K562 (cell line): ENCODE results near the gene SOS2. TPM values are rescaled to one million over a fixed set of nuclear protein-coding genes. Genes with fewer than 3 reads are reported as not detected.

Experiments used
- ATAC-seq: fragments of 200-7000 bp; cut with Tn5 transposase; 3 replicates; pipeline ENCODE4 v1.9.1; 2020; ENCODE audit warnings: moderate library complexity
- BruUV-seq: library from RNA; stranded (reverse); fragments of 400-500 nt; replicated peaks from 2 replicates; lab custom pipeline; 2021; lab: Mats Ljungman, UMichigan
- CTCF ChIA-PET: fragments of 300-600 bp; formaldehyde crosslinking; extraction: SDS; loops from one replicate; lab custom pipeline; 2021; ENCODE audit warnings: low intra/inter-chr PET ratio; lab: Yijun Ruan, JAX
- POLR2A ChIA-PET: fragments of 300-600, 350-650 bp; sonication (Branson Sonifier 250); formaldehyde crosslinking; extraction: SDS; loops from one replicate; lab custom pipeline; 2021; ENCODE audit warnings: antibody characterized with exemption, inconsistent platforms; lab: Yijun Ruan, JAX
- DNase-seq, 4 experiments: peaks; one replicate each; pipeline versions ENCODE4 v3.0.0 to v3.0.0-alpha.2; 2011 to 2018; ENCODE audit warnings: low spot score in 3 of 4, mixed read lengths in 3 of 4; ENCODE audit errors: extremely low read depth in 1 of 4
- FAIRE-seq: peaks from 2 replicates; lab custom pipeline; 2011; peaks lifted over from hg19 to GRCh38; lab: Jason Lieb, UNC
- H2AFZ ChIP-seq: 2 replicates; pipeline ENCODE4 v1.6.0; 2011; ENCODE audit warnings: low read depth, low read length, control low read depth, inconsistent platforms
- H3K27ac ChIP-seq: fragments of 200-600 bp; 3 replicates; pipeline ENCODE4 v1.8.0; 2011; ENCODE audit warnings: low read depth, mild to moderate bottlenecking, control low read depth, inconsistent platforms, low read length, moderate library complexity, mixed read lengths; ENCODE audit errors: extremely low read depth
- H3K27me3 ChIP-seq, 2 experiments: fragments of 300-600 bp in 1 of 2; 2 replicates in 1 of 2; 3 replicates in 1 of 2; pipeline versions ENCODE4 v1.6.0 to v1.8.0; 2011; ENCODE audit warnings: inconsistent platforms in 2 of 2, low read length in 2 of 2, mild to moderate bottlenecking in 1 of 2, mixed read lengths in 1 of 2, moderate library complexity in 1 of 2; ENCODE audit not compliant: control insufficient read depth in 2 of 2, insufficient read depth in 2 of 2
- H3K36me3 ChIP-seq: fragments of 300-600 bp; 3 replicates; pipeline ENCODE4 v1.8.0; 2011; ENCODE audit warnings: mild to moderate bottlenecking, low read length, inconsistent platforms; ENCODE audit not compliant: control insufficient read depth, insufficient read depth
- H3K4me1 ChIP-seq, 2 experiments: fragments of 200-600 bp in 1 of 2; replicated peaks in 1 of 2; 2 replicates in 1 of 2; 3 replicates in 1 of 2; pipeline versions ENCODE4 v1.5.1 to v1.8.0; 2011; ENCODE audit warnings: inconsistent platforms in 2 of 2, low read length in 2 of 2, mild to moderate bottlenecking in 1 of 2, mixed read lengths in 1 of 2, moderate library complexity in 1 of 2; ENCODE audit not compliant: control insufficient read depth in 2 of 2, insufficient read depth in 2 of 2
- H3K4me2 ChIP-seq: 2 replicates; pipeline ENCODE4 v1.6.1; 2011; ENCODE audit warnings: low read length, control low read depth, inconsistent platforms, mixed read lengths; ENCODE audit not compliant: insufficient read depth
- H3K4me3 ChIP-seq: fragments of 200-600 bp; sonication (generic), shearing (Covaris generic); 2 replicates; pipeline ENCODE4 v1.5.1; 2016; ENCODE audit warnings: control low read depth, inconsistent platforms
- H3K79me2 ChIP-seq: fragments of 200-600 bp; 3 replicates; pipeline ENCODE4 v1.8.0; 2011; ENCODE audit warnings: low read length, inconsistent platforms; ENCODE audit not compliant: control insufficient read depth, insufficient read depth
- H3K9ac ChIP-seq, 2 experiments: 2 replicates each; pipeline versions ENCODE4 v1.6.0 to v1.6.1; 2011; ENCODE audit warnings: low read depth in 2 of 2, low read length in 2 of 2, control low read depth in 1 of 2, inconsistent platforms in 1 of 2, mild to moderate bottlenecking in 1 of 2, mixed read lengths in 1 of 2; ENCODE audit not compliant: insufficient read depth in 1 of 2
- H3K9me1 ChIP-seq: one replicate; pipeline ENCODE4 v1.6.0; 2011; ENCODE audit warnings: inconsistent platforms, mild to moderate bottlenecking, low read length, moderate library complexity; ENCODE audit not compliant: control insufficient read depth, insufficient read depth
- H3K9me3 ChIP-seq: replicated peaks from 2 replicates; pipeline ENCODE4 v1.5.1; 2011; ENCODE audit warnings: low read depth, low read length, inconsistent platforms; ENCODE audit not compliant: control insufficient read depth, insufficient read depth
- H4K20me1 ChIP-seq: replicated peaks from 2 replicates; pipeline ENCODE4 v1.6.1; 2011; ENCODE audit warnings: low read length, inconsistent platforms, mixed read lengths; ENCODE audit not compliant: control insufficient read depth, insufficient read depth
- BRF1 ChIP-seq: IDR thresholded peaks from 3 replicates; pipeline ENCODE4 v1.6.1; 2011; ENCODE audit warnings: borderline replicate concordance, mild to moderate bottlenecking; ENCODE audit not compliant: insufficient read length; ENCODE audit errors: extremely low read depth
- CSDE1 ChIP-seq, 2 experiments: fragments of 450-650 bp; IDR thresholded peaks; 2 replicates each; pipeline ENCODE4 v1.6.1; 2016; ENCODE audit warnings: mild to moderate bottlenecking in 1 of 2
- KDM2B ChIP-seq: fragments of 250-450 bp; sonication (Bioruptor Pico); IDR thresholded peaks from 2 replicates; pipeline ENCODE4 v1.8.0; 2021; ENCODE audit warnings: mild to moderate bottlenecking, moderate library complexity
- LARP7 ChIP-seq: fragments of 450-650 bp; IDR thresholded peaks from 2 replicates; pipeline ENCODE4 v1.6.1; 2016
- PHB ChIP-seq: fragments of 250-450 bp; sonication (Bioruptor Pico); IDR thresholded peaks from 2 replicates; pipeline ENCODE4 v1.5.0; 2021
- SMAD3 ChIP-seq: fragments of 450-650 bp; formaldehyde crosslinking; conservative IDR thresholded peaks from 2 replicates; pipeline ENCODE4 v1.4.0; 2020; ENCODE audit warnings: mild to moderate bottlenecking
- TFAM ChIP-seq: fragments of 250-450 bp; sonication (Bioruptor Pico); conservative IDR thresholded peaks from 2 replicates; pipeline ENCODE4 v1.5.0; 2021; ENCODE audit warnings: mild to moderate bottlenecking, moderate library complexity
- ZNF76 ChIP-seq: fragments of 250-450 bp; sonication (Bioruptor Pico); IDR thresholded peaks from 2 replicates; pipeline ENCODE4 v1.4.0; 2020; ENCODE audit warnings: mild to moderate bottlenecking, moderate library complexity, borderline replicate concordance
- ZNF830 ChIP-seq: fragments of 250-450 bp; sonication (Bioruptor Pico); IDR thresholded peaks from 2 replicates; pipeline ENCODE4 v1.5.0; 2021; ENCODE audit warnings: mild to moderate bottlenecking
- WGBS: fragments of 100-300 bp; shearing (Covaris generic); methylation state at CpG from one replicate; pipeline ENCODE4 v1.1.6; 2016; ENCODE audit warnings: low coverage, mixed read lengths; ENCODE audit not compliant: insufficient coverage; ENCODE audit errors: missing lambda C conversion rate; 5-methylcytosine and 5-hydroxymethylcytosine counted together
- in situ Hi-C: fragments of 300-500 bp; cut with MboI; formaldehyde crosslinking; loops from 4 replicates; pipeline ENCODE4 v1.15.0; 2018; ENCODE audit warnings: inconsistent platforms, mixed read lengths
- intact Hi-C: fragments of 100-400 bp; cut with micrococcal nuclease; formaldehyde crosslinking; loops from 2 replicates; pipeline ENCODE4 v1.14.2; 2022
- polyA plus RNA-seq, 8 experiments: library from polyadenylated mRNA; depleted of rRNA in 4 of 8; stranded (reverse) in 5 of 8; unstranded in 3 of 8; fragments of >200 nt; fragmentation: Nextera tagmentation in 2 of 8; fragmentation: Illumina TruSeq in 1 of 8; extraction: Ambion mirVana in 2 of 8; extraction: Trizol in 1 of 8; gene quantifications; 2 replicates each; pipeline versions ENCODE4 v1.2.1 to v1.2.3, GENCODE V29; 2011 to 2014; ENCODE audit warnings: inconsistent platforms in 1 of 8, missing spikeins in 1 of 8
- total RNA-seq, 7 experiments: library from RNA; depleted of rRNA in 6 of 7; stranded (reverse); fragments of >200 nt in 6 of 7; fragmentation: Illumina TruSeq in 2 of 7; extraction: Trizol in 2 of 7; gene quantifications; 2 replicates each; pipeline versions ENCODE4 v1.2.1 to v1.2.3, GENCODE V29; 2011 to 2021; ENCODE audit warnings: low replicate concordance in 1 of 7
- TF ChIP-seq, protein P1 (sequence below), 2 experiments: fragments of 450-650 bp; conservative IDR thresholded peaks; 2 replicates each; pipeline ENCODE4 v1.6.1; 2017; ENCODE audit warnings: mild to moderate bottlenecking in 2 of 2, moderate library complexity in 2 of 2

SOS2 gene
- total and polyA plus RNA-seq, 9 of the 15 experiments (the other 6 are each of a cell fraction or from before 2014, with no cell fraction given), result 2.2 to 13.1 (median 10.5) TPM

DNA sequence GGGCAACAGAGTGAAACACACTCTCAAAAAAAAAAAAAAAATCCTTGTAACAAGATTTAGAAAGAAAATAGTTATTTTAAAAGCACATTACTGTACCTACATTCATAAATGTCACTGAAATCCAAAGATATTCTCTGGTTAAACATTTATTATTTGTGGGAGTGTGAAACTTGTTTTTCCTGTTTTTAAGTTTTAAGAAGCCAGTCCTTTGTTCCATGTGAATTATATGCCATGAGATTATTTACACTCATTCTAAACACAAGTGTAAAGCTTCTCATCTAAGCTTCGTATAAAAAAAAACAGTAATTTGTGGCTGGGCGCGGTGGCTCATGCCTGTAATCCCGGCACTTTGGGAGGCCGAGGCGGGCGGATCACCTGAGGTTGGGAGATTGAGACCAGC lies 130.0 kb downstream of the SOS2 start (continued):
- TF ChIP-seq ZNF830 (CRISPR knock-in tag), result no peak
- TF ChIP-seq BRF1, result no peak
- TF ChIP-seq TFAM (CRISPR knock-in tag), result no peak
- no peak for TF ChIP-seq CSDE1 (IDR thresholded peaks at IDR 0.05)
- TF ChIP-seq, all 486 proteins: peak for 0

DNA sequence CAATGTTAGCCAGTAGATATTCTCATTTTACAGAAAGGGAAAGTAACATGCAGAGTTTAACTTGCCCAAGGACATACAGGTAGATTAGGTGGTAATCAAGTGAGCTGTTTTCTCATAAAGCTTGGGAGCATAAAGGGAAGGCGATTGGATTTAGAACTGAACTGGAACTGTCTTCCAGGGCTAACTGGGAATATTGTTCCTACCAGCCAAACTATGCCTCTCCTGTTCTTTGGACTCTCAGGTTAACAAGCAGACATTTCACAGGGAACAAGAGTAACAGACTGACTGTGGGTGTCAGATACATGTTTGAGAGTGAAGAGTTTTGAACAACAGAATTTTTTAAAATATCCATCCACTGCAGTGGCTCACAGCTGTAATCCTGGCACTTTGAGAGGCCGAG lies 130.6 kb downstream of the SOS2 start:
- Histone ChIP-seq H3K36me3 (no peaks in the 10 kb centered on the region), H3K4me3 (no peak overlapping the region), H2AFZ (no peak overlapping the region), H3K9me1 (no peaks in the 10 kb centered on the region), H3K79me2 (no peaks in the 10 kb centered on the region), H3K4me2 (no peak overlapping the region), H3K9ac (no peak overlapping the region), H3K4me1 (no peaks in the 10 kb centered on the region; a peak in 1 of 5 replicates), H3K27me3 (no peaks in the 10 kb centered on the region), H4K20me1 (no peaks in the 10 kb centered on the region), H3K9me3 (no peaks in the 10 kb centered on the region), H3K27ac (no peak overlapping the region)
- ChIA-PET POLR2A (interaction anchor here (1.1 to 4.0 kb wide), 2 partner anchors 237 to 238 kb away, joined by 3 to 12 read pairs; no protein-coding TSS in a partner anchor), CTCF (no interaction called here)
- no peak for ATAC-seq
- intact Hi-C loops, result no loop called here
- FAIRE-seq, result no peak
- BruUV-seq, result no TSS peak
- no peak for DNase-seq
- in situ Hi-C loops, result loop anchor here (5.0 to 25.0 kb wide), 2 partner anchors 239 to 464 kb away; partner anchors contain the start of gene DNAAF2
- WGBS, result 61% methylated on average over 2 of the region's 2 CpGs
- no peak for TF ChIP-seq KDM2B (CRISPR knock-in tag)
- TF ChIP-seq, protein P1, sequence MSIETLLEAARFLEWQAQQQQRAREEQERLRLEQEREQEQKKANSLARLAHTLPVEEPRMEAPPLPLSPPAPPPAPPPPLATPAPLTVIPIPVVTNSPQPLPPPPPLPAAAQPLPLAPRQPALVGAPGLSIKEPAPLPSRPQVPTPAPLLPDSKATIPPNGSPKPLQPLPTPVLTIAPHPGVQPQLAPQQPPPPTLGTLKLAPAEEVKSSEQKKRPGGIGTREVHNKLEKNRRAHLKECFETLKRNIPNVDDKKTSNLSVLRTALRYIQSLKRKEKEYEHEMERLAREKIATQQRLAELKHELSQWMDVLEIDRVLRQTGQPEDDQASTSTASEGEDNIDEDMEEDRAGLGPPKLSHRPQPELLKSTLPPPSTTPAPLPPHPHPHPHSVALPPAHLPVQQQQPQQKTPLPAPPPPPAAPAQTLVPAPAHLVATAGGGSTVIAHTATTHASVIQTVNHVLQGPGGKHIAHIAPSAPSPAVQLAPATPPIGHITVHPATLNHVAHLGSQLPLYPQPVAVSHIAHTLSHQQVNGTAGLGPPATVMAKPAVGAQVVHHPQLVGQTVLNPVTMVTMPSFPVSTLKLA (conservative IDR thresholded peaks at IDR 0.05), result no peak
- TF ChIP-seq PHB (CRISPR knock-in tag), result no peak
- TF ChIP-seq SMAD3, result no peak
- no peak for TF ChIP-seq LARP7
- TF ChIP-seq ZNF76 (CRISPR knock-in tag), result no peak
